ENCODE measurements around the gene NPHP4. TPM values are rescaled to one million over a fixed set of nuclear protein-coding genes. Genes with fewer than 3 reads are reported as not detected.

NPHP4 gene
- total RNA-seq, 2 experiments from 2014 or later, result 15.4 to 20.3 TPM

DNA sequence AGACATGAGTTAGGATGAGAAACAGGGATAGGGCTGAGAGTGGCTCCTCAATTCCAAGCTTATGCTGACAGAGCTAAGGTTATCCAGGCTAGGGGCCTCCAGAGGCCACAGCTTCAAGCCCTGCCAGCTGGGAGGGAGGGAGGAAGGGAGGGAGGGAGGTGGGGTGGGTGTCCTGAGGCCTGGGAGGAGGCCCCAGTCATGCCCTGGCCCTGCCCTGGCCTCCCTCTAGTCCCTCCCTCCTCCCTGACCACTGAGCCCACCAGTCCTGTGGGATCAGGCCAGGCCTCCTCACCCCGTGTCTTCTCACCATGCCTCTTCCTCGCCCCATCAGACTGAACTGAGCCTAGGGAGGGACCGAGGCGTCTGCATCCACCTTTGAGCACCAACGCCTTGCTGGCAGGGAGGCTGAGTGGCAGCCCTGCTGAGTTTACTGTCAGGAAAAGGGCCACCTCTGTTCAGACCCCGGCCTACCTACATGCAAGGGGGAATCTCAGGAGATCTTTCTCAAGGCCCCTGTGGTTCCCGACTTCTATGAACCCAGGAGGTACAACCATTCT lies 116.1 kb downstream of the NPHP4 start:
- CTCF ChIA-PET, result no interaction called here
- H3K4me1 Mint-ChIP-seq, result no peaks in the 10 kb centered on the region
- H3K4me3 Mint-ChIP-seq, result no peak overlapping the region
- H3K27me3 Mint-ChIP-seq, result no peaks in the 10 kb centered on the region
- peaks cover 14% of the 10 kb centered on the region for H3K36me3 Mint-ChIP-seq
- no peak for DNase-seq
- ATAC-seq, result no peak
- no peak overlapping the region for H3K27ac Mint-ChIP-seq
- peaks cover 4% of the 10 kb centered on the region for H3K9me3 Mint-ChIP-seq (ENCODE audit: low read depth)

DNA sequence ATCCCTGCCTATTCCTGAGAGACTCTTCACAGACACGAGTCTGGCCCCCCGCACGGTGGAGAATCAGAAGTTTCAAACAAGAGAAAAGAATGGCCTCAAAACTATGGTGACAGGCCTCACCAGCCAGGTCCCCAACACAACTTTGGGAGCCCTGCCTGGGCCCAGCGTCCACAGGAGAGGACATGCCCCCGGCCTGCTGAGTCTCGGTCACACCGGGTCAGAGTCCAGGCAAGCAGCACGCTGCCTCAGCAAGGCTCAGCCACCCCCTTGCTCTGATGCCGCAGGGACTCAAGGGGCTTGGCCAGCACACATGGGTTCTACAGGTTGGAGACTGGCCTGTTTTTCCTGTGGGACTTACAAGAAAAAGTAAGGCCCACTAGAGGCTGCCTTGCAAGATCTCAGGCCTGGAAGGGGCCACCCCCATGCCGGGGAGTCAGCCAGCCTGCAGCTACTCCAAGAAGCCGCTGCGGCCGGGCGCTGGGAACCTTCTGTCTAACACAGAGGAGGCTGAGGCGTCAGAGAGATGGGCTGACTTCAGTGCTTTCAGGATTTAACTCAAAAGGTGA lies 116.8 kb downstream of the NPHP4 start:
- H3K36me3 Mint-ChIP-seq, result peaks cover 13% of the 10 kb centered on the region
- CTCF ChIA-PET, result no interaction called here
- H3K27me3 Mint-ChIP-seq, result no peaks in the 10 kb centered on the region
- no peaks in the 10 kb centered on the region for H3K4me1 Mint-ChIP-seq
- no peak for ATAC-seq
- no peak overlapping the region for H3K27ac Mint-ChIP-seq
- H3K9me3 Mint-ChIP-seq (ENCODE audit: low read depth), result peaks cover 4% of the 10 kb centered on the region
- H3K4me3 Mint-ChIP-seq, result no peak overlapping the region
- DNase-seq, result no peak

DNA sequence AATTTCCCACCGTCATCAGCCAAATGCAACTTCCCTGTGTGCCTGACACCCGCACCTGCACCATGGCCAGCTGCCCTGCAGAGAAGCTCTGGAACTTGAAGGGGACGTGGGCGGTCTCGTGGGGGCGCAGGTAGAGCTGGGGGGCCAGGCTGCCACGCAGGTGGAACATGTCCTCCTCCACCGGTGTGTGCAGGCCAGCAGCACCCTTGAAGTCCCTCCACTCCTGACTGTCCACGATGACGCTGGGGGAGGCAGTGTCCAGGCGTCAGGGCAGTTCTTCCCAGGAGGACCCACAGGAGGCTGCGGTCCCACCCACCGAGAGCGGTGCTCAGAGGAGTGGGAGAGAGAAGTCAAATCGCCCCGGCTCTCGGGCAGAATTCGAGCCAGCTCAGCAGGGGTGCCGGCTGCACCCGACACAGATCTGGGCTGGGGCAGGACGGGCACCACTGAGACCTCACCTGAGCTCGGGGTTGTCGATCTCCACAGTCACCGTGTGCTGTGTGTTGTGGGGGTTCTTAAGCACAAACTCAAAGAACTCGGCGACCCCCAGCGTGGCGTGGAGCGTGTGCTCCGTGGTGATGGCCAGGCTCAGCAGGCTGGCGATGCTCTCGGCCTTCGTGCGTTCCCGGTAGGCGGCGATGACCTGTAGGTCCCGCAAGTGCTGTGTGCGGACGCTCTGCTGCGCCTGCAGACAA lies 117.7 kb downstream of the NPHP4 start:
- no peak for DNase-seq
- H3K4me1 Mint-ChIP-seq, result no peaks in the 10 kb centered on the region
- H3K36me3 Mint-ChIP-seq, result peaks cover 5% of the 10 kb centered on the region
- ATAC-seq, result no peak
- no peaks in the 10 kb centered on the region for H3K9me3 Mint-ChIP-seq (ENCODE audit: low read depth)
- H3K27me3 Mint-ChIP-seq, result no peaks in the 10 kb centered on the region
- no peak overlapping the region for H3K27ac Mint-ChIP-seq
- H3K4me3 Mint-ChIP-seq, result no peak overlapping the region
- CTCF ChIA-PET, result no interaction called here

DNA sequence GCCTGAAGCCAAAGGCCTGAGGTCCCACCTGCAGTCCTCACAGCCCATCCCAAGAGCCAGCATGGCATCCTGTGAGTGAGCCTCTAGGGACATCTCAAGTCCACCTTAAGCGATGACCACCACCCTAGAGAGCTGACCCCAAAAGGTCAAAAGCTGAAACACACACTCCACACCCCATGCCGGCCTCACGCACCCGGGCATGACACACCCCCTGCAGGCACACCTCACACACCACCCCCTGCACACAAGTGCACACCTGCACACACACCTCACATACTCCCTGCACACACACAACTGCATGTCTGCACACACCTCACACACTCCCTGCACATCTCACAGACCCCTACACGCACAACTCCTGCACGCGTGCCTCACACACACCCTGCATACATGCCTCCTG lies 118.7 kb downstream of the NPHP4 start:
- H3K36me3 Mint-ChIP-seq, result no peaks in the 10 kb centered on the region
- CTCF ChIA-PET, result no interaction called here
- H3K4me3 Mint-ChIP-seq, result no peak overlapping the region
- DNase-seq, result no peak
- no peaks in the 10 kb centered on the region for H3K27me3 Mint-ChIP-seq
- H3K27ac Mint-ChIP-seq, result no peak overlapping the region
- H3K9me3 Mint-ChIP-seq (ENCODE audit: low read depth), result peaks cover 7% of the 10 kb centered on the region
- no peaks in the 10 kb centered on the region for H3K4me1 Mint-ChIP-seq
- no peak for ATAC-seq

DNA sequence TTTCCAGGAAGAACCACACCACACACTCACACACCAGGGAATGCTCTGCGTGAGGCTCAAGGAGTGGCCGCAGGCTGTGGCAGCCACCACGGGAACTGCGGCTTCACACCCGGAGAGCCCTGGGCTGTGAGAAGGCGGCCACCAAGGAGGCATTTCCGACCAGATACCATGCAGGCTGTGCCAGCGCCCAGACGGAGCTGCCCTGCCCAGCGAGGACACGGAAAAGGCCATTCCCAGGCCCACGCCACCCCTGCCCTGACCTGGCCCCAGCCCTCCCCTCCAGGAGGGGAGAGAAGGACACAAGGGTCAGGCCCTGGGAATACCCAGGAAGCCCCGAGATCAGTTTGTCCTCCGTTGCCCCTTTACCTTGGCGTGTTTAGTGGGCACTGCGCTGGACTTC lies 119.3 kb downstream of the NPHP4 start:
- no peaks in the 10 kb centered on the region for H3K27me3 Mint-ChIP-seq
- no peaks in the 10 kb centered on the region for H3K4me1 Mint-ChIP-seq
- H3K36me3 Mint-ChIP-seq, result no peaks in the 10 kb centered on the region
- H3K27ac Mint-ChIP-seq, result no peak overlapping the region
- no peak for DNase-seq
- no peak overlapping the region for H3K4me3 Mint-ChIP-seq
- CTCF ChIA-PET, result no interaction called here
- H3K9me3 Mint-ChIP-seq (ENCODE audit: low read depth), result peaks cover 8% of the 10 kb centered on the region
- ATAC-seq, result no peak

DNA sequence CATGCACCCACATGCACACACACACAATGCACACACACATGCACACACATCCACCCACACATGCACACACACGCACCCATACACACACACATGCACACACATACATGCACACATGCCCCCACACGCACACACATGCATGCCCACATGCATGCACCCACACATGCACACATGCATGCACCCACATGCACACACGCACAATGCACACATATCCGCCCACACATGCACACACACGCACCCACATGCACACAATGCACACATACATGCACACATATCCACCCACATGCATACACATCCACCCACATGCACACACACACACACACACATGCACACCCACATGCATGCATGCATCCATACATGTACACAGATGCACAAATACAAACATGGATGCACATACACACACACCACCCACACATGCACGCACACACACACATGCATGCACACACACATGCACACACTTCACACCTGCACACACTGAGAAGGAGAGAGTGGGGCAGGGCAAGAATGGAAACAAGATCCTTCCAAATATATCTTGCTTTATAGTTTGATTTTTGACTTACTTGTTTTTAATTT lies 123.2 kb downstream of the NPHP4 start:
- Mint-ChIP-seq H3K27me3 (no peaks in the 10 kb centered on the region), H3K36me3 (no peaks in the 10 kb centered on the region), H3K27ac (no peak overlapping the region), H3K9me3 (ENCODE audit: low read depth) (peaks cover 8% of the 10 kb centered on the region), H3K4me1 (no peaks in the 10 kb centered on the region), H3K4me3 (no peak overlapping the region)
- ATAC-seq, result no peak
- DNase-seq, result no peak
- CTCF ChIA-PET, result no interaction called here

DNA sequence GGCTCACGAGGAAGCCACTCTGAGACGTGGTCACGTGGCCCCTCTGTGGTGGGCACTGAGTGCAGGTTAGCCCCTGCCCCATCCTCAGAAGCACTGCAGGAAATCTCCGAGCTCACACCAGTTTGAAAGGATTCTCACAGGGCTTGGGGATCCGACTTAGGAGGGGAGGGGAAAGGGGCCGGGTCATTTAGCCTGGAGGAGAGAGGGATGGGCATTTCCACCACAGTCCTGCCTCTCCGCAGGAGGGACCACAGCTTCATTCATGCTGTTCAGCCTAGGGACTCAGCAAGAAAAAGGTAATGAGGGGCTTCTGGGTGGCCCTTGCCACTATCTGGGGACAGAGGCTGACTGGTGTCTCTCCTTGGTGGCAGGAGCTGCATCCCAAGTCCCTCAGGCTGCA lies 126.5 kb downstream of the NPHP4 start:
- H3K27ac Mint-ChIP-seq, result no peak overlapping the region
- peaks cover 8% of the 10 kb centered on the region for H3K9me3 Mint-ChIP-seq (ENCODE audit: low read depth)
- no peak overlapping the region for H3K4me3 Mint-ChIP-seq
- H3K27me3 Mint-ChIP-seq, result no peaks in the 10 kb centered on the region
- H3K4me1 Mint-ChIP-seq, result no peaks in the 10 kb centered on the region
- no peaks in the 10 kb centered on the region for H3K36me3 Mint-ChIP-seq
- CTCF ChIA-PET, result interaction anchor here (1.4 kb wide), 1 partner anchor 355 kb away, joined by 3 read pairs; no protein-coding TSS in a partner anchor
- DNase-seq (no peak), ATAC-seq (no peak)

DNA sequence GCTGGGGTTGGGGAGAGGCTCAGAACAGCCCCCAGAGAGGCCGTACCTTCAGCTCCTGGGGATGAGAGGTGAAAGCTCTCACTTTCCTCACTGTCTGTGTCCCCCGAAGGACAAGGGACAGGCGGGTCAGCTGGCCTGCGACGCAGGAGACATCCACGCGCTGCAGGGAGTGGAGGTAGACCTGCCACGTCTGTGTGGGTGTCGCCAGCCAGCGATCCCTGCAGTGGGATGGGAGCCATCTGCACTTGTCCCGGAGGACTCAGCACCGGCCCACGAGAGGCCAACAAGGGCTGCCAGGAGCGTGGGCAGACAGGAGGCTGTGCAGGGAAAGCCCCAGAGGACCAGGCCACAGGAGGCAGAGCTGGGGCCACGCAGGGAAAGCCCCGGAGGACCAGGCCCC lies 127.2 kb downstream of the NPHP4 start:
- H3K4me1 Mint-ChIP-seq, result no peaks in the 10 kb centered on the region
- no peak for ATAC-seq
- CTCF ChIA-PET, result no interaction called here
- H3K27me3 Mint-ChIP-seq, result no peaks in the 10 kb centered on the region
- H3K36me3 Mint-ChIP-seq, result no peaks in the 10 kb centered on the region
- H3K4me3 Mint-ChIP-seq, result no peak overlapping the region
- no peak overlapping the region for H3K27ac Mint-ChIP-seq
- DNase-seq, result no peak
- peaks cover 8% of the 10 kb centered on the region for H3K9me3 Mint-ChIP-seq (ENCODE audit: low read depth)

DNA sequence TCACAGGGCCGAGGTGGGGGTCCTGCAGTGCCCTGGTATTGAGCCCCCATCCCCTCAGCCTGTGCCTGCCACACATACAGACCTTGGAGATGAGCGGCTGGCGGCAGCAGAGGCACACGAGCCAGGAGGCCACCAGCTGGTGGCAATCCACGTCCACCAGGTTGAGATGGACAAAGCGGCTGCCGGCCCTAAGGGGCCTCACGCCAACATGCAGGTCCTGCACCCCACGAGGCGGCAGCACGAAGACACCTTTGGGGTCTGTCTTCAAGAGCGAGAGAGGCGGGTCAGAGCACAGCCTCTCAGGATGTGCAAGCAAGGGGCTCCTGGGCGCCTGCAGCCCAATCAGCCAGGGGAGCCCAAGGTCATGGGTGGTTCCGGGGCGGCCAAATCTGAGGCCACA lies 128.0 kb downstream of the NPHP4 start:
- Mint-ChIP-seq H3K27me3 (no peaks in the 10 kb centered on the region), H3K4me1 (no peaks in the 10 kb centered on the region), H3K36me3 (no peaks in the 10 kb centered on the region), H3K4me3 (no peak overlapping the region), H3K27ac (no peak overlapping the region), H3K9me3 (ENCODE audit: low read depth) (peaks cover 8% of the 10 kb centered on the region)
- DNase-seq (no peak), ATAC-seq (no peak)
- CTCF ChIA-PET, result no interaction called here

DNA sequence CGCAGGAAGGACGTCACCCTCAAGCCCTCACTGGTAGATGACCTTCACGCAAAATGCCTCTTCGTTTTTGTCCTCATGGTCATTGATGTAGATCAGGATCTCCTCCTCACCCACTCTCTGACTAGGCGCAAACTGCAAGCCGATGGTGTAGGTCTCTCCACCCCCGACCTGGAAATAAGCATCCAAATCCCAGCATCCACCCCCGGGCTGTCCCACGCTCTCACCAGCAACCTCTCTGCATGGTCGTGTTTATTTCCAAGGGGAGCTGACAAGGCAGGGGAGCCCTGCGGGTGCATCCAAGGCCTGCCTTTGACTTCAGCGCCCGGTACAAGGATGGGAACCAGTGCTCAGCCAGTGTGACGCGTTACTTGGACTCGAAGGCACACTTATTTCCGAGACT lies 129.0 kb downstream of the NPHP4 start:
- Mint-ChIP-seq H3K4me1 (no peaks in the 10 kb centered on the region), H3K9me3 (ENCODE audit: low read depth) (no peaks in the 10 kb centered on the region), H3K27ac (no peak overlapping the region), H3K36me3 (no peaks in the 10 kb centered on the region), H3K4me3 (no peak overlapping the region), H3K27me3 (no peaks in the 10 kb centered on the region)
- ATAC-seq (no peak), DNase-seq (no peak)
- CTCF ChIA-PET, result no interaction called here

DNA sequence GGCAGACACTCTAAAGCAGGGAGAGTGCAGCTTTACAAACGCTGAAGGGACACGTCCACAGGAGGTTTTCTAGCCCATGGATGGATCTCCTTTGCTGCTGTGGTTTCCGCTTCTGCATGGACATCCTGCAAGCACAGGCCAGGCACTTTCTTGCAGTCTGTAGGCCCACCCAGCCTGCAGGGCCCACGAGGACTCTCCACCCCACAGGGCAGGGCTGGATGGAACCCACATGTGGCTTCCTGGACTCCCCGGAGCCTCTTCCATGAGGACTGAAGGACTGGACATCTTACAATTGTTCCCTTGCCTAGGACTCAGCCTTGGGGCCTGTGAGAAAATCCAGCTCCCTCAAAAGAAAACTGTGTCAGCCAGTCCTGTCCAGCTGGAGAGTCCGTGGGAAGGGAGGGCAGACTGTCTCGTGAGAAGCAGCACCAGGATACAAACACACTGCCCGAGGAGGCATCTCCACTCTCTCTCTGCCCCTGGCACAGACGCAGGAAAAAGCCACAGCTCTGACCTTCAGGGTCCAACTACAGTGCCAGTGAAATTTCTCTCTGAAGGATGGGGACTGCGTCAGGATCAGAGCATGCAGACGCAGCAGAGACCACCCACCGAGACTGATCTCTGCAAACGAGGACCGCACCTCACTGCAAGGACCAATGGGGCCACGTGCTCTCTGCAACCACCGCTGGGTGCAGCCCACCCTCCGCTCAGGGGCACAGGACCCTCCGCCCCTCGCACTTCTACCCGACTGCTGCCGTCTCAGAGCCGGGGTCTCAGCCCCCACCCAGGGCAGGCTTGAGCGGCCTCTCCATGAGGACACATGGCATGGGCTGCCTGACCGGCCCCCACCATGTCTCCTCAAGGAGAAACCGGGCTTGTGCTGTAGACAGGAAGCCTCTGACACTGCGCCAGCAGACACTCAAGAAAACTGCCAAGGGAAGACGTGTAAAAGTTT lies 130.1 kb downstream of the NPHP4 start:
- Mint-ChIP-seq H3K9me3 (ENCODE audit: low read depth) (no peaks in the 10 kb centered on the region), H3K4me3 (no peak overlapping the region), H3K27ac (no peak overlapping the region), H3K4me1 (no peaks in the 10 kb centered on the region), H3K36me3 (no peaks in the 10 kb centered on the region), H3K27me3 (no peaks in the 10 kb centered on the region)
- ATAC-seq (no peak), DNase-seq (no peak)
- CTCF ChIA-PET, result no interaction called here

DNA sequence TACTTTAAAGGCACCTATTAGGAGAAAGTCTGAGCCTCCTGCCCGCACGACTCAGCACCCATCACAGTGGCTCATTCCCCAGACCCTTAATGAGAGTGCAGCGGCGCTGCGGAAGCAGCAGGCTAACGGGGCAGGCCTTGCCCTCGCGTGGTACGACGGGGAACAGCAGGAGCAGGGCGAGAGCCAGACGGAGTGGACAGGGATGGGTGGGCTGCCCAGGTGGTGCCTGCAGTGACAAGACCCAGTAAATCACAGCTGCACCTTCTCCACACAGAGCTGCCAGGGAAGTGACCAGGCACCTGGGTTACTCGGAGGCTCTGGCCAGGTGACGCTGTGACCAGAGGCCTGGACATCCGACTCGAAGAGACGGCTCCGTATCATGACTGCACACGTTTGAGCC lies 131.9 kb downstream of the NPHP4 start:
- no peak for DNase-seq
- Mint-ChIP-seq H3K4me3 (no peak overlapping the region), H3K27me3 (no peaks in the 10 kb centered on the region), H3K27ac (no peak overlapping the region), H3K9me3 (ENCODE audit: low read depth) (no peaks in the 10 kb centered on the region), H3K4me1 (peaks cover 2% of the 10 kb centered on the region), H3K36me3 (no peaks in the 10 kb centered on the region)
- no peak for ATAC-seq
- CTCF ChIA-PET, result no interaction called here

DNA sequence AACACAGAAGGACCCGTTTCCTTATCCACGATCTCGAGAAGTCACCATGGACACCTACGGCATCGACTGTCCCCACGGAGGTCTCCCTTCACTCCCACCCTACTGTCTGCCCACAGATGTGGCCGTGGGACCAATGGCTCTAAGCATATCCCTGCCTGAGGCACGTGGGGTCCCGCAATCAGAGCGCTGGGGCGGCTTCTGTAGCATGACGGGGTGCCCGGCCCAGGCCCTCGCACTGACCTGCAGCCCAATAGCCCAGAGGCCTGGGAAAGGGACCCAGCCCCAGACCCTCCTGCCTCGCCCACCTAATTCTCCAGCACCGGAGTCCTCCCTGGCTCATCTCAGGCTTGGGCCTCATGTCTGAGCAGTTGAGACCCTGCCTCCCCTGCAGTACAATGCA lies 132.5 kb downstream of the NPHP4 start:
- Mint-ChIP-seq H3K9me3 (ENCODE audit: low read depth) (no peaks in the 10 kb centered on the region), H3K27ac (no peak overlapping the region), H3K36me3 (no peaks in the 10 kb centered on the region), H3K4me1 (peaks cover 2% of the 10 kb centered on the region), H3K4me3 (no peak overlapping the region), H3K27me3 (no peaks in the 10 kb centered on the region)
- ATAC-seq, result no peak
- CTCF ChIA-PET, result no interaction called here
- DNase-seq, result no peak

All from activated CD8-positive, alpha-beta memory T cell treated with anti-CD3 and anti-CD28 coated beads, Interleukin-2, amount 10 ng/mL, durations not matched to agents 7 days and 5 days (primary cell).